HT-29 (cell line): Measurements from ENCODE around the gene SCUBE1. TPM values are rescaled to one million over a fixed set of nuclear protein-coding genes. Genes with fewer than 3 reads are reported as not detected.
A peak's percentile ranks its signal among the peaks of the same experiment; 100 is the strongest.

ENCODE experiments used
- DNase-seq: peaks from one replicate; pipeline ENCODE4 v3.0.0-alpha.2; 2015; ENCODE audit warnings: low spot score
- total RNA-seq: library from RNA; depleted of rRNA; stranded (reverse); fragments of >200 nt; shearing (Covaris generic); gene quantifications from 2 replicates; pipeline ENCODE4 v1.2.3, GENCODE V29; 2014

SCUBE1 gene
- total RNA-seq, 1 experiment from 2014 or later, result 0.03 TPM

DNA sequence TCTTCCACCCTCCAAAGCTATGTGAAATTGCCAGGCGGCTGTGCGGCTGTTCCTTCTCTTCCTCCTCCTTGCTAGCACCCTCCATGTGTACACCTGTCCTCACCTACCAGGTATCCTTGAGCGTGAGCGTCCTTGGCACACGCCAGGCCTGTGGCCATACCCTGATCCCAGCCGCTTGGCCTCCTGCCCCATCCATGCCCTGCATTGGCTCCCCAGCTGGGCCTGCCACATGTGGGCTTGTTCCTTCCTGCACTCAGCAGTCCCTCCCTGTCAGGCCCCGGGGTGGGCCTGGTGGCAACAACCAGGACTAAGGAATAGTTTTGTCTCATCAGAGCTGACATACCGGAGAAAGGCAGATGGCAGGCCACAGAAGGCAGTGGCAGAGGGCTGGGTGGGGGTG lies 40.0 kb downstream of the SCUBE1 start:
- no peak for DNase-seq

DNA sequence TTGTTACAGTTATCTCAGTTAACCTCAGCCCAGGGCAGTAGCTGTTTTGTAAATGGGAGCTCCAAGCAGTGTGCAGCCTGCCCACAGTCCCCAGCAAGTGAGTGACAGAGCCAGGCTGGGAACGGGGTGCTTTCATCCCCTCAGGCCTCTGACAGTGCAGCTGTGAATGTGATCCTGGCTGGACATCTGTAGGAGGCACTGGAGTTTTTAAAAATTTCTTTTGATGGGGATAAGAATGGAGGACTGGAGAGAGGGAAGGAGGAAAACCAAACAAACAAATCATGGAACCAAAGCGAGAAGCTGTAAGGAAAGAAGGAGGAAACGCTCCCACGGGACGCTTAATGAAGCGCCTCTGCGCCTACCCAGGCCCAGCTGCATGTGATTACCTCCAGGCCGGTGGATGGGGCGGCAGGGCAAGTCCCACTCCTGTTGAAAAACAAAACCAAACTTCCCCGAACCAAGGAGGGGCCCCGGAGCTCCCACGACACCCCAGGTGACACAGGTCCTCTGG lies 40.6 kb downstream of the SCUBE1 start:
- no peak for DNase-seq

DNA sequence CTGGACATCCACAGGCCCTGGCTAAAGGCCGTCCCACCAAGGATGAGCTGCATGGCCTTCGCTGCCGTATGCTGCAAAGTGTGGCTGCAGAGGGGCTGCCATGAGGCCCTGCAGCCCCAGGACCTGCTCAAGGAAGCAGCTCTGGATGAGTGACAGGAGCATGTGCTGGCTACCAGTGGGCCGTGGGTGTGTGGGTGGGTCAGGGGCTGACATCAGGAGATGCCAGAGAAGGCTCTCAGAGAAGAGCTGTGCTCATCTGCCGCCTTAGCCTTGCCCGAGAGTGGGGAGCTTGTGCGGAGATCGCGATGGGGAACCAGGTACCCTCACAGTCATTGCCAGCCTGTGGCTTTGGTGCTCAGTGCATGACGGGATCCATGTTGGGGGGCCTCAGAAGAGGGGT lies 41.3 kb downstream of the SCUBE1 start:
- DNase-seq, result no peak

DNA sequence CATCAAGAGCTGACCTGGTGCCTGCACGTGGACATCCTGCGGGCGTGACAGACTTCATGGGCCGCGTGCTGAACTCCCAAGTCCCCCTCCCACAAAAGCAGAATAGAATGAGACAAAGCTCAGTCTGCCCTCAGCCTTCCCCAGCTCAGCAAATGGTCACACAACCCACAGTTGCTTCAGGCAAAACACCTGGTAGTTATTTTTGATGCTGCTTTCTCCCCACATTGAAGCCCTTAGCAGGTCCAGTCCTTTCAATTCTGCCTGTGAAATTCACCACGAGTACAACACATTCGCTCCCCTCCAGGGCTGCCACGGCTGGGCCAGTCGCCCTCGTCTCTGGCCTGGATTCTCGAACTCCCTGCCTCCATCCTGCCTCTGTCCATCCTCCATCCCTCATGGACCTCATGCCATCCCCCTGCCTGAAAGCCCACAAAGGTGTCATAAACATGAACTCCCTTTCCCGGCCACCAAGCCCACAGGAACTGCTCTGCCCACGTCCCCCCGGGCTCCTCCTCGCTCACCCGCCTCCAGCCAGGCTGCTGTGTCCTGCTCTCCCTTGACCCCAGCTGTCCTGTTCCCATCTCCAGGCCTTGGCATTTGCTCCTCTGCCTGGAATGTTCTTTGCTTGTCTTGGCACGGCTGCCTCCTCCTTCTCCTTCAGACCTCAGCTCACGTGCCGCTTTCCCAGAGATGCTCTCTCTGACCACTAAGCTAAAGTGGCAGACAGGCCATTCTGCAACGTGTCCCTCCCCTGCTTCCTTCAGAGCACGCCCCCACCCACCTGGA lies 42.1 kb downstream of the SCUBE1 start:
- DNase-seq, result no peak

DNA sequence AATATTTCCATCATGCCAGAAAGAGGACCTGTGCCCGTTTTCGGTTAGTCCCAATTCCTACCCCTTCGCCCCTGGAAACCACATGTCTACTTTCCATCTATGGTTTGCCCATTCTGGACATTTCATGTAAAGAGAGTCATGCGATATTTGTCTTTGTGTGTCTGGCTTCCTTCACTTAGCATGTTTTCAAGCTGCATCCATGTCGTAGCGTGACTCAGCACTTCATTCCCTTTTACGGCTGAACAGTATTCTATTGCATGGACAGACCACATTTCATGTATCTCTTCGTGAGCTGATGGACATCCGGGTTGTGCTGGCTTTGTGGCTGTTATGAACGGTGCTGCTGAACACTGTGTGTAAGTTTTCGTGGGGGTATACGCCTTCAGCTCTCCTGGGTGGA lies 43.4 kb downstream of the SCUBE1 start:
- DNase-seq, result no peak

DNA sequence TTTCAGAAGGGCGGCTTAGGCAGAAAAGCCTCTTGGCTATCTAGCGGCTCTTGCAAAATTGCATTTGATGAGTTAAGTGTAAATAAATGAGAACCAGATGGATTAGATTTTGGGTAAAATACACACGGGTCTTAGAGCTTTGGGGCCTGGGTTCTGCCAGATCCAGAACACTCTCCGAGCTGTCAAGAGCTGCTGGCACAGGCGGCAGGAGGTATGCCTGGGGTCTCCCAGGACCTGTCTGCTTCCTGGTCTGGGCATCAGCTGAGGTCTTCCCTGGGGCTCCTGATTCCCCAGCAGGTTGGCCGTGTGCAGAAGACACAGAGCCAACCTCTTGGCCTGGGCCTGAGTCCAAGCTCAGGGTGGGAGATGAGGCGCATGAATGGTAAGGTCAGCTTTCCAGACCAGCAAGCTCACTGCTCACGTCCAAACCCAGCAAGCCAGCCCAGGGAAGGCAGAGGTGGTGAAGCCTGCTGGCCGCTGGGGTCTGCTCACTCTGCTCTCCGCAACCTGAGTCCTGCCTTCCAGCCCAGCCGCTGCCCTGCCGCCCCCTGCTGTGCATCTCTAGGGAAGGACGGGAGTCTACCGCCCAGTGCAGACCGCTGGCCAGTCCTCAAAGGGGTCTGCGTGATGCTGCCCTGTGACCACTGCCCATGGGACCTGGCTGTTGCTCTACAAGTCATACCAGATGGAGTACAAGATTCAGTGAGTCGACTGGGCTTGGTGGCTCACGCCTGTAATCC lies 44.9 kb downstream of the SCUBE1 start:
- no peak for DNase-seq

DNA sequence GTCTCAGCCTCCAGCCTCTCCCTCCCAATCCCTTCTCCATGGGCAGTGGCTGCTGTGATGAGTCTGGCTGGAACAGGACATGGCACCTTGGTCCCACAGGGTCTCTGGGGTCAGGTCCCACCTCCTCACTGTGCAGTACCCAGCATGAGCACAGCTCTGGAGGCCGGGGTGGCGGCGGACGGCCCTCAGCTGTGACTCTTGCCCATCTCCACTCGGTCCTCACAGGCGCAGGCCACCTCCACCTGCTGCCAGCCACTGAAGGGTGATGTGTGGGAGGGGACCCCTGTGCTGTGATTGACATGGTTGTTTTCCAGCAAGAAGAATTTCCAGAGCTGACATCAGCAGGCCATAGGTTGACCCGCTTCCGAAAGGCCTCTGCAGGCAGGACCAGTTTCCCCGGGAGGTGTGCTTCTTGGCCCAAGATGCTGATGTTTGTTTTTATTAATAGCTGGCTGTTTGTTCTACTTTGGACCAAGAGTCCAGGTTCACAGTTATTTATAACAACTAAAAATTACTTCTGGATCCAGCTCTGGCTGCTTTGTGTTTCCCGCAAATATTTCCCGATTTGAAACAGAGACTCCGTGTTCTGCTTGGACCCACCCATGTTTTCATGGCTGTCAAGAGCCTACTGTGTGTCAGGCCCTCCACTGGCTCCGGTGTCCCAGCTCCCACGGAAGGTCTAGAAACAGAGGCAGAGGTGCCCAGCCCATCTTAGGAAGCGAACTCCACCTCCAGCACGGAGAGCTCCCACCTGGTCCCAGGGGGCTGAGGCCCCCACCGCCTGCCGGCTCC lies 45.7 kb downstream of the SCUBE1 start:
- DNase-seq, result no peak

DNA sequence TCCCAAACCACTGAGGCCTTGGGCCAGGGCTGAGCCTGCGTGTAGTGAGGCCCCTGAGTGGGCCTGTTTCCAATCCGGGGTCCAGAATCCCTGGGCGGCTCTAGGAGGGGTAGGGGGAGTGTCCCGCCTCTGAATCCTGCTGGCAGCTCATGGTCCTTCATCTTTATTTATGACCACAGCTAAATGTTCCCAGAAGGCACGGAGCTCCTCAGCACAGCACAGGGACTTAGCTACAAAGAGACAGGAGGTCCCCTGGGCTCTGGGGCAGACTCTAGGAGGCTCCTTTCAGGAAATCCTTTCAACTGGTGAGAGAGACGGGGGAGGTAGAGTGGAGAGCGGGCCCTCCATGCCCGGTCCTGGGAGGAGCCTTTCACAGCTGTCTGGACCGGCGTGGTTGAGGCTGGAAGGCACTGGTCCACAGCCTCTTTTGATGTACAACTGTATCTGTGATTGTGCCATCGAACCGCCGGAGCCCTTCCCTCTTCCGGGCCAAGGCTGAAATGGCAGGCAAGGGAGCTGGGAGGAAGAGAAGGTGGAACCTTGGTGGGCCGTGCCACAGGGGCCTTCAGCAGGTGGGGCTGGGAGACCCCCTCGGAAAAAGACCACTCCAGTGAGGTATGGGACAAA lies 46.8 kb downstream of the SCUBE1 start:
- DNase-seq, result no peak

DNA sequence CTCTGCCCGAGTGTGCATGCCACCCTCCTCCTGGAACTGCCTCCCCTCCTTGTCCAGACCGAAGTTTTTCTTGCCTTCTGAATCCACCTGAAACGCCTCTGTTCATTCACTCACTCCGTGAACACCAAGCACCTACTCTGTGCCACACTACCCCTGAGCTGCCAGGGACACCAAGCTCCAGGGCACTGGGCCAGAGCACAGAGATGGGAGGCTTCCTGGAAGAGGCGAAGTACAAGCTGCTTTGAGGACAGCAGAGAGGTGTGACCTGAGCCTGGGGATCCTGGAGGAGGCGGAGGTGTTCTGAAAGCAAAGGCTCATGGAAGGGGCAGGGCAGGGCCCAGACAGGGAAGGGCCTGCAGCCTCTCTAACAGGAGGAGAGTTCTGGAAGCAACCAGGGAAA lies 47.5 kb downstream of the SCUBE1 start:
- DNase-seq, result no peak

DNA sequence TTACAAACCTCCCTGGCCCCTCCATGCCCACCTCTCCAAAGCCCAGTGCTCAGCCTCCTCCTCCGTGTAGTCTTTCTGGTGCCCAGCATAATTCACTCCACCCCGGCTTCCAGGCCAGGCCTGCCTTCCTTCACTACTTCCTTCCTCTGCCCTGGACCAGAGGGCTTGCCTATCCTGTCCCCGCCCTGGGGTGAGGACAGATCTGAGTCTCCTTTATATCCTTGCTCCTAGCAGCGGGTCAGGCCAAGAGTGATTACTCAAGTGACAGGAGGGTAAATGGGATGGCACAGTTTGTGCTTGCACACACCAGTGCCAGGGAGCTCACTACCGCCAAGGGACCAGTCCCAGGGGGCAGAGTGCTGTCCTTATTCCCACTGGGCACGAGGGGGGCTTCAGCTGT lies 48.0 kb downstream of the SCUBE1 start:
- no peak for DNase-seq

DNA sequence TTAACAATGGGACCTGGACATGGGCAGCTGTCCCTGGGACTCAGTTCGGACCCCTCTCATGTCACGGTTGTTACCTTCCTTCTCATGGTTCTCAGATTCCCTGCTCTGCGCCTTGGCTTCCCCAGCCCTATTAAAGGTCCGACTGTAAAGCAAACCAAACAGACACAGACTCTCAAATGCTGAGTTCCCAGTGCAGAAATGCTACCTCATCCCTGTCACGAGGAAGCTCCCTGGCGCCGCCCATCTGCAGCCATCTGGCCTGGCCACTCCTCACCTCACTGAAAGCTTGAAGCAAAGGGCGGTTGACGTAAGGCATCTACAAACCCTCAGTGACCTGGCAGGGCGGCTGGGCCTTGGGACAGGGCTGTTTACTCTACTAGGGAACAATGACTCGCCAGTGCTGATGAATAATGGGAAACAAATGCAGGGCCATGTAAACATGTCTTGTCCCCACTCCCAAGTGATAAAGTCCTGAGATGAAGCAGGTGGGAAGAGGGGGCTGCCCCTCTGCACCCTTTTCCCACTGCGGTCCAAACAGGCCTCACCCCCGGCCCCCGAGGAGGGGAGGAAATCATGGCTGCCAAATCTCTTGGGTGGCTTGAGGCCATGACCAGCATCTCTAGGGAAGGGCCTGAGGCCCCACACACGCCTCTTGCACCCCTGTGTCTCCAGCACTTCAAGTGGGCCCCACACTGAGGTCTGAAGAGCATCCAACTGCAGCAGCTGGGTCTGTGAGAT lies 49.3 kb downstream of the SCUBE1 start:
- peak; percentile 49 for DNase-seq

DNA sequence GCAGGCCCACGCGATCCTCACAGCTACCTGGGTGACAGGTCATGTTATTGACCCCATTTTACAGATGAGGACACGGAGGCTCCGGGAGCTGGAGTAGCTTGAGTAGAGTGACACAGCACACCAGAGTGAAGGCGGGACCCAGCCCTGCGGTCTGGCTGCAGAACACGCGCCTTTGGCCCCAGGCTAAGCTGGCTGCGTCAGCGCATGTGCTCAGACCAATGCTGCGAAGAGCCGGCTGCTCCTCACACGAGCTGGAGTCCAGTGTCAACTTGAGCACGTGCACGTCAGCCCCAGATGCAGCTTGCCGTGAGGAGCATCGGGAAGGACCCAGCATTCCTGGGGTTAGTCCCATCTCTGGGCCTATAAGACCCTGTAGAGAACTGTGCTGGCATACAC lies 49.9 kb downstream of the SCUBE1 start:
- DNase-seq, result no peak

DNA sequence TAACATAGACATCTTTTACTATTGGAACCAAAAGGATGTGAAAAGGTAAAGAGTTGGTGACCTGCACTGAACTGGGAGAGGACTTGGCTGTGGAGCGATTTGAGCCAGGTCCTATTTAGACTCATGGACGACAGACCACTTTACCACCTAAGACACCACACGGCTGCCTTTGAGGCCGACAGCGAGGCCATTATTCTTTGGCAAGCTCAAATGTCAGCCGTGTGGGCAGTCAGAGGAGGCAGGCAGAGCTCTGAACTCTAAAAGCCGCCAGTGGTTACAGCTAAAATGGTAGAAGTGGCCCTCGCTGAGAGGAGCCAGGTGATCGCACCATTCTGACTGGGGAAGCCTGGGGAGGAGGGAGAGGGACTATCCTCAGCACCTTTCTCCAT lies 50.5 kb downstream of the SCUBE1 start:
- DNase-seq, result no peak

DNA sequence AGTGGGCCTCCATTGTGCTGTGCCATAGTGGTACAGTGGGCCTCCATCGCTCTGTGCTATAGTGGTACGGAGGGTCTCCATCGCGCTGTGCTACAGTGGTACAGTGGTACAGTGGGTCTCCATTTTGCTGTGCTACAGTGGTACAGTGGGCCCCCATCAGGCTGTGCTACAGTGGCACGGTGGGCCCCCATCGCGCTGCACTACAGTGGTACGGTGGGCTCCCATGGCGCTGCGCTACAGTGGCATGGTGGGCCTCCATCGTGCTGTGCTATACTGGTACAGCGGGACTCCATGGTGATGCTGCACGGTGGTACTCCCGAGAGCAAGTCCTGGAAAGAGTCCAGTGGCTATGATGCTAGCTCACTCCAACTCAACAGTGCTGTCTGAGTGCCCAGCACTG lies 51.8 kb downstream of the SCUBE1 start:
- DNase-seq, result no peak

DNA sequence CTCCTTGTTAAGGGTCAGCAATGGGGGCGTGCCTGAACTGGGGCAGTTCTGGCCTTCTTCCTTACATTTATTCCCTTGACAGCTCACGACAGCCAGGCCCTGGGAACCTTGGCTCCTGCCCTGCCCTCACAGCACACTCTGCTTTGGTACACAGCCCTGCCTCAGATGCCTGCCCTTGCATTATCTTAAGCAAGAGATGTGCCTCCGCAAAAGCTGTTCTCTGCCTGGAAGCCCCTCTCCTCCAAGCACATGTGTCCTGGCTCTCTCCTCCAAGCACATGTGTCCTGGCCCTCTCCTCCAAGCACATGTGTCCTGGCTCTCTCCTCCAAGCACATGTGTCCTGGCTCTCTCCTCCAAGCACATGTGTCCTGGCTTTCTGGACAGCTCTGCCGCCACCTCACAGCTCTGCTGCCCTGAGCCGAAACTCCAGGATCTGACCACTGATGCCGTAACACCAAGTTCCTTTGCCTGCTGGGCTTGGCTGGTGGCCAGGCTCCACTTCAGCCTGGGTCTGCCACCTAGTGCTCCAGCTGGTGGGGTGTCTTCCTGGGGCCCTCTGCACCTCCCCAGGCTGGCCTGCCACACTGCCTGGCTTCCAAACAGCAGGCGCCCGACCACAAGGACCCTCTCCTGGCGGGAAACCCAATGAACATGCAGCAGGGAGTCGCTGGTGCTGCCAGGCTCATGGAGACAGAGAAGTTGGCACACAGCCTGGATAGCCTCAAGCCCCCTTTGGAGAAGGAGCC lies 53.0 kb downstream of the SCUBE1 start:
- DNase-seq, result no peak

DNA sequence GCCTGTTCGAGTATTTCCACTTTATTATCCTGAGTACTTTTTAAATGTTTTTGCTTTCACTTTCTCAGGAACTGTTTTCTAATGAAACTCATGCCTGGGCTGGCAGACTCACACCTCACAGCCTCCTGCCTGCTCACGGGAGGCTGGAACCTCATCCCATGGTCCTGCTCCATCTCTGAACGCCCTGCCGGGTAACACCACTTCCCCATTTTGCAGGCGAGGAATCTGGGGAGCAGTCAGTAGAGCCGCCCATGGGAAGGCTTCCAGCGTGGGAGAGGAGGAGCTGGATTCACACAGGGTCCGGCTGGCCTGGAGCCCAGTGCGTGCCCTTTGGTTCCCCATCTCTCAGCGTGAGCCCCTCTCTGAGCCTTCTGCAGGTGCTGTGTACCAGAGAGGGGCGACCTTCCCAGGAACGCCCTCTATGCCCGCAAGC lies 53.6 kb downstream of the SCUBE1 start:
- DNase-seq, result no peak

DNA sequence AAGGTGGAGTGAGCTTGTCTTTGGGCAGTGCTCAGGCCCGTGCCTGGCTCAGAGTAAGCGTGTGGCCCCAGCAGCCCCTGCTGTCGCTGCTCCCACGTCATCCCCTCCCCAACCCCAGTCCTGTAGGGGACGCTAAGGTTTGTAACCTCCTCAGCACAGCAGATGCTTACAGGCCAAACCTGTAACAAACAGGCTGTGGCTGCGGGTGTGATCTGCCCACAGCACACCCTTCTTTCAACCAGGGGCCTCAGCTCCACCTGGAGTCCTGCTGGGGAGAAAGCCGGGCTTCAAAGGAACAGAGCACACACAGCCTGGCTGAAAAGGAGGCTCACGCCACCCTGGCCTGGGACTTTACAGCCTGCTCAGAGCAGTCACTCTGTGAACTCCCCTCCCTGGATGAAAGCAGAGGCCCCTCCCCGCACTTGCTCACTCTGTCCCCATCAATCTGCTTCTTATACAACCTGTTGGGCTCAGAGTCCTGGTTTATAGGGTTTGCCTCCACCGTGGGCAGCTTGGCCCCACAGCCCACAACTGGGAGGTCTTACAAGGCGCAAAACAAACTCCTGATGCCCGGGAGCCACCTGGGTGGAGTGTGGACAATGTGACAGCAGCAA lies 54.3 kb downstream of the SCUBE1 start:
- no peak for DNase-seq

DNA sequence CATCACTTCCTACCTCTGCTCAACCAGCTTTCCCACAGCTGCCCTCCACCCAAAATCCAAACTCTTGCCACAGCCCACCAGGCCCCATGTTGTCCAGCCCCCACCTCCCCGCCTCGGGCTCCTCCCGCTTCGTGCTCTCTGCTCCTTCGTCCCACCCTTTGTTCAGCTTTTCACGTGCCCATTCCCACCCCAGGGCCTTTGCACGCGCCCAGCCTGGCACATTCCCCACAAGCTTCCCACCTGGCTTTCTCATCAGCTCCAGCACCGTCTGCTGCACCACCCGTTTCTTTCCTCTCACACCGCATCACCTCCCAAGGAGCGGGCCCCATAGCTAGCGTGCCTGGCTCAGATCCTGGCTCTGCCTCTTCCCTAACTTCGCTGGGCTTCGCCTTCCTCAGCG lies 54.8 kb downstream of the SCUBE1 start:
- DNase-seq, result no peak

DNA sequence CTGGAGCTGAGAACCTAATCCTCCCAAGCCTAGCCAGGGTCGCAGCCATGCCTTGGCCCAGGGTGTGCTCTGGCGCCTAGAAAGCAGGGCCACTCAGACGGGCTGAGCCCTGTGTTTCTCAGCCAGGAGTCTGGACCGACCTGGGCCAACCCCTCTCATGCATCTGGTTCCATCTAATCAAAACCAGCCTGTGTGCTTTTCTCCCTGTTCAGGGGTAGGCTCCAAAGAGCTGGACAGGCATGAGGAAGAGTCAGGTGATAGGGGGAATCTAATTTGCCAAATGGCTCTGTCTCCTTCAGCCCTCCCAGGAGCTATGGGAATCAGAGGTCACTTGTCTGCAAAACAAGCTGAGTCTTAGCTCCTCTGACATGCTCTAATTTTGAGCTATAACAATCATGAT lies 55.7 kb downstream of the SCUBE1 start:
- no peak for DNase-seq

DNA sequence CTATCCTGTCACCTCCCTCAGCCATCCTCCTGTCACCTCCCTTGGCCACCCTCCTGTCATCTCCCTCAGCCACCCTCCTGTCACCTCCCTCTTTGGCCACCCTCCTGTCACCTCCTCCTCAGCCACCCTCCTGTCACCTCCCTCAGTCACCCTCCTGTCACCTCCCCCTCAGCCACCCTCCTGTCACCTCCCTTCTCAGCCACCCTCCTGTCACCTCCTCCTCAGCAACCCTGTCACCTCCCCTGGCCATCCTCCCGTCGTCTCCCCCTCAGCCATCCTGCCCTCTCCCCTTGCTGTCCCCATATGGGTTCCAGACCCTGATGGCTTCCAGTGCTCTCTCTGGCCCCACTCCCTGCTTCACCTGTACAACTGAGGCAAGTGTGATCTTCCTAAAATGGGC lies 61.8 kb downstream of the SCUBE1 start:
- DNase-seq, result no peak
